GM12878 (cell line): ENCODE measurements around the gene SATB2. TPM values are rescaled to one million over a fixed set of nuclear protein-coding genes. Genes with fewer than 3 reads are reported as not detected.

ENCODE experiments used
- ATAC-seq: fragments of 200-7000 bp; cut with Tn5 transposase; 3 replicates; pipeline ENCODE4 v1.9.1; 2020; ENCODE audit warnings: mild to moderate bottlenecking, moderate library complexity
- BruUV-seq: library from RNA; stranded (reverse); fragments of 400-500 nt; replicated peaks from 2 replicates; lab custom pipeline; 2021; lab: Mats Ljungman, UMichigan
- CTCF ChIA-PET: fragments of 300-600 bp; sonication (Branson Sonifier 250); formaldehyde crosslinking; extraction: SDS; loops from one replicate; lab custom pipeline; 2021; ENCODE audit warnings: inconsistent platforms; lab: Yijun Ruan, JAX
- POLR2A ChIA-PET: fragments of 350-600 bp; formaldehyde crosslinking; extraction: SDS; loops from one replicate; lab custom pipeline; 2021; ENCODE audit warnings: inconsistent platforms; lab: Charles Lee
- RAD21 ChIA-PET: fragments of 300-600 bp; sonication (Branson Sonifier 250); formaldehyde crosslinking; loops from one replicate; lab custom pipeline; 2023; ENCODE audit warnings: antibody characterized with exemption; ENCODE audit not compliant: unreplicated experiment; lab: Charles Lee
- SMC1A ChIA-PET: fragments of 300-600 bp; sonication (Branson Sonifier 250); formaldehyde crosslinking; loops from one replicate; lab custom pipeline; 2023; ENCODE audit not compliant: unreplicated experiment, uncharacterized antibody; lab: Charles Lee
- DNase-seq: peaks from one replicate; pipeline ENCODE4 v3.0.0-alpha.2; 2011; ENCODE audit warnings: low read depth, low spot score
- FAIRE-seq: peaks from 3 replicates; lab custom pipeline; 2011; peaks lifted over from hg19 to GRCh38; lab: Jason Lieb, UNC
- H2AFZ ChIP-seq: 2 replicates; pipeline ENCODE4 v1.6.0; 2011; ENCODE audit warnings: low read depth, low read length, control low read depth; ENCODE audit not compliant: control insufficient read depth
- H3K27ac ChIP-seq: 2 replicates; pipeline ENCODE4 v1.5.1; 2011; ENCODE audit warnings: control low read depth; ENCODE audit not compliant: control insufficient read depth, insufficient read depth
- H3K27me3 ChIP-seq, 2 experiments: replicated peaks in 1 of 2; 2 replicates each; pipeline versions ENCODE4 v1.6.0 to v1.6.1; 2011; ENCODE audit warnings: low read length in 1 of 2; ENCODE audit not compliant: control insufficient read depth in 2 of 2, insufficient read depth in 2 of 2
- H3K36me3 ChIP-seq, 2 experiments: 2 replicates each; pipeline ENCODE4 v1.5.1; 2011; ENCODE audit warnings: low read length in 1 of 2; ENCODE audit not compliant: control insufficient read depth in 2 of 2, insufficient read depth in 2 of 2
- H3K4me1 ChIP-seq: 2 replicates; pipeline ENCODE4 v1.6.1; 2011; ENCODE audit warnings: mild to moderate bottlenecking, low read length, moderate library complexity, mixed read lengths; ENCODE audit not compliant: control insufficient read depth, insufficient read depth
- H3K4me2 ChIP-seq: 2 replicates; pipeline ENCODE4 v1.6.0; 2011; ENCODE audit warnings: control low read depth; ENCODE audit not compliant: control insufficient read depth, insufficient read depth
- H3K4me3 ChIP-seq: fragments of 200-600 bp; sonication (generic); 2 replicates; pipeline ENCODE4 v1.5.1; 2016
- H3K79me2 ChIP-seq: 2 replicates; pipeline ENCODE4 v1.6.0; 2011; ENCODE audit warnings: low read length; ENCODE audit not compliant: control insufficient read depth, insufficient read depth
- H3K9ac ChIP-seq: 2 replicates; pipeline ENCODE4 v1.8.0; 2011; ENCODE audit warnings: low read length, control low read depth, mixed read lengths; ENCODE audit not compliant: control insufficient read depth, insufficient read depth
- H3K9me3 ChIP-seq: replicated peaks from 3 replicates; pipeline ENCODE4 v1.5.1; 2011; ENCODE audit warnings: mild to moderate bottlenecking, low read length; ENCODE audit not compliant: control insufficient read depth, insufficient read depth
- H4K20me1 ChIP-seq: 2 replicates; pipeline ENCODE4 v1.6.0; 2011; ENCODE audit not compliant: control insufficient read depth, insufficient read depth
- HDAC6 ChIP-seq: fragments of 200-600 bp; sonication (generic); IDR thresholded peaks from one replicate; pipeline ENCODE4 v1.8.0; 2017; ENCODE audit warnings: antibody characterized with exemption; ENCODE audit not compliant: unreplicated experiment
- NR2C1 ChIP-seq: fragments of 450-650 bp; IDR thresholded peaks from 2 replicates; pipeline ENCODE4 v1.6.1; 2017; ENCODE audit warnings: antibody characterized with exemption, mild to moderate bottlenecking, moderate library complexity
- POLR2AphosphoS2 ChIP-seq: IDR thresholded peaks from 2 replicates; pipeline ENCODE4 v1.6.1; 2011; ENCODE audit warnings: low read depth, mild to moderate bottlenecking, low read length, improper control_type of control experiment, moderate library complexity
- SPI1 ChIP-seq: IDR thresholded peaks from 2 replicates; pipeline ENCODE4 v1.6.1; 2011; ENCODE audit warnings: low read depth, mild to moderate bottlenecking, low read length, moderate library complexity, borderline replicate concordance; ENCODE audit not compliant: insufficient read depth
- STAT3 ChIP-seq: IDR thresholded peaks from 2 replicates; pipeline ENCODE4 v1.6.1; 2011; ENCODE audit warnings: low read depth, low read length, improper control_type of control experiment
- SUZ12 ChIP-seq: fragments of 200-600 bp; sonication (generic); IDR thresholded peaks from one replicate; pipeline ENCODE4 v1.6.1; 2018; ENCODE audit warnings: antibody characterized with exemption, mild to moderate bottlenecking; ENCODE audit not compliant: unreplicated experiment
- in situ Hi-C: fragments of 300-500 bp; cut with MboI; formaldehyde crosslinking; loops from 9 replicates; pipeline ENCODE4 v1.14.3; 2018; ENCODE audit warnings: mixed read lengths
- intact Hi-C: fragments of 100-400 bp; cut with micrococcal nuclease; formaldehyde crosslinking; loops from one replicate; pipeline ENCODE4 v1.14.2; 2022; ENCODE audit not compliant: unreplicated experiment
- polyA plus RNA-seq, 11 experiments: library from polyadenylated mRNA; depleted of rRNA in 4 of 11; unstranded in 6 of 11; stranded (reverse) in 5 of 11; fragments of >200 nt; fragmentation: Nextera tagmentation in 4 of 11; fragmentation: Illumina TruSeq in 1 of 11; extraction: Ambion mirVana in 4 of 11; extraction: Trizol in 1 of 11; gene quantifications; 1 replicate in 1 of 11; 2 replicates in 10 of 11; pipeline versions ENCODE4 v1.2.1 to v1.2.3, GENCODE V29; 2011 to 2016; ENCODE audit warnings: inconsistent platforms in 2 of 11, missing spikeins in 2 of 11, low read depth in 1 of 11
- total RNA-seq, 4 experiments: library from RNA; depleted of rRNA in 3 of 4; stranded (reverse); fragments of >200 nt in 3 of 4; fragmentation: Illumina TruSeq in 1 of 4; extraction: Trizol in 1 of 4; gene quantifications; 2 replicates each; pipeline versions ENCODE4 v1.2.1 to v1.2.3, GENCODE V29; 2013 to 2021
- TF ChIP-seq, protein P1 (sequence below): fragments of 450-650 bp; conservative IDR thresholded peaks from 2 replicates; pipeline ENCODE4 v1.6.1; 2017; ENCODE audit warnings: mild to moderate bottlenecking, moderate library complexity

The SATB2 gene
- total and polyA plus RNA-seq, 10 of the 15 experiments (the other 5 are each of a cell fraction or from before 2014, with no cell fraction given): 0.03 to 0.56 (median 0.08) TPM; not detected in 3

DNA sequence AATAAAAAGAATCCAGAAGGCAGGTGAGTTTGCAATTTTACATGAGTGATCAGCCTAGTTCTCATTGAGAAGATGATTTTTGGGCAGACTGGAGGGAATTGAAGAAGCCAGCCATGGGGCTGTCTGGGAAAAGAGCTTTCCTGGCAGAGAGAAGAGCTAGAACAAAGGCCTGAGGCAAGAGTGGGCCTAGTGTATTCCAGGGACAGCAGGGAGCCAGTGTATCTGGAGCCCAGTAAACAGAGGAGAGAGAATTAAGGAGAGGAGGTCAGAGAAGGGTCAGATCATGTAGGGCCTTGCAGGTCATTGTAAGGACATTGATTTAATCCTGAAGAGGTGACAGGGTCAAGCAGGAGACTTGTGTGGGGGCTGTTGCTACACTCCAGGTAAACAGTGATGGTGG lies 195.8 kb downstream of the SATB2 start:
- Histone ChIP-seq H3K9me3 (no peaks in the 10 kb centered on the region; the same call in 1 of the 3 replicates), H3K4me3 (no peak overlapping the region), H3K4me1 (no peaks in the 10 kb centered on the region), H3K9ac (no peak overlapping the region), H3K4me2 (no peak overlapping the region), H3K27ac (no peak overlapping the region), H4K20me1 (no peaks in the 10 kb centered on the region), H3K27me3 (no peaks in the 10 kb centered on the region), H3K36me3 (no peaks in the 10 kb centered on the region), H3K79me2 (no peaks in the 10 kb centered on the region), H2AFZ (no peak overlapping the region)
- TF ChIP-seq POLR2AphosphoS2 (no peak), HDAC6 (no peak), STAT3 (no peak), NR2C1 (no peak), SPI1 (no peak), SUZ12 (no peak)
- TF ChIP-seq, protein P1, sequence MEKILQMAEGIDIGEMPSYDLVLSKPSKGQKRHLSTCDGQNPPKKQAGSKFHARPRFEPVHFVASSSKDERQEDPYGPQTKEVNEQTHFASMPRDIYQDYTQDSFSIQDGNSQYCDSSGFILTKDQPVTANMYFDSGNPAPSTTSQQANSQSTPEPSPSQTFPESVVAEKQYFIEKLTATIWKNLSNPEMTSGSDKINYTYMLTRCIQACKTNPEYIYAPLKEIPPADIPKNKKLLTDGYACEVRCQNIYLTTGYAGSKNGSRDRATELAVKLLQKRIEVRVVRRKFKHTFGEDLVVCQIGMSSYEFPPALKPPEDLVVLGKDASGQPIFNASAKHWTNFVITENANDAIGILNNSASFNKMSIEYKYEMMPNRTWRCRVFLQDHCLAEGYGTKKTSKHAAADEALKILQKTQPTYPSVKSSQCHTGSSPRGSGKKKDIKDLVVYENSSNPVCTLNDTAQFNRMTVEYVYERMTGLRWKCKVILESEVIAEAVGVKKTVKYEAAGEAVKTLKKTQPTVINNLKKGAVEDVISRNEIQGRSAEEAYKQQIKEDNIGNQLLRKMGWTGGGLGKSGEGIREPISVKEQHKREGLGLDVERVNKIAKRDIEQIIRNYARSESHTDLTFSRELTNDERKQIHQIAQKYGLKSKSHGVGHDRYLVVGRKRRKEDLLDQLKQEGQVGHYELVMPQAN: no peak
- intact Hi-C loops: no loop called here
- DNase-seq (no peak), ATAC-seq (no peak), FAIRE-seq (no peak)
- BruUV-seq: no TSS peak
- in situ Hi-C loops: no loop called here
- SMC1A ChIA-PET: no interaction called here
- CTCF ChIA-PET: interaction anchor here (1.1 kb wide), 1 partner anchor 604 kb away, joined by 3 read pairs; no protein-coding TSS in a partner anchor
- POLR2A ChIA-PET: no interaction called here
- RAD21 ChIA-PET: interaction anchor here (0.9 kb wide), 1 partner anchor 242 kb away, joined by 3 read pairs; no protein-coding TSS in a partner anchor
